ENCODE measurements around the gene PRF1.
"Not testable (repeated sequence)": the region's sequence is repeated elsewhere in the genome, so short reads cannot be mapped to it uniquely, and the experiment has no call there.

PRF1 gene

GRCh38 chr10:70617798-70618568 is 15.4 kb upstream of the PRF1 start:
- no peak for DNase-seq (ENCODE audit: low read depth)

DNA sequence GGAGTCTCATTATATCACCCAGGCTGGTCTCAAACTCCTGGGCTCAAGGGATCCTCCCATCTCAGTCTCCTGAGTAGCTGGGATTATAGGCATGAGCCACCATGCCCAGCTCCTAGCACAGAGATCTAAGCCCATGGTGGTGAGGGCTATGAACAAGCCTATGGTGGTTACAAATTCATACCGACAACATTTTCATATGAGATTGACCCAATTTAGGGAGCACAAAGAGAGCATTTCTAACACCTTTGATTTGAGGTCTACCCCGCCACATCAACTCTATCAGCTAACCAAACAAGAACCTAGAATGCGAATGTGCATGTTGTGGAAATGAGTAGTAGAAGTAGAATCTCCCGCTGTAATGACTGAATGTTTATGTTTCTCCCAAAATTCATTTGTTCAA is 14.2 kb upstream of the PRF1 start:
- no peak for DNase-seq (ENCODE audit: low read depth)

- DNase-seq (ENCODE audit: low read depth), result no peak
Measured at GRCh38 chr10:70615784-70616522, 13.4 kb upstream of the PRF1 start.

- no peak for DNase-seq (ENCODE audit: low read depth)
Measured at GRCh38 chr10:70615211-70615610, 12.7 kb upstream of the PRF1 start.

DNA sequence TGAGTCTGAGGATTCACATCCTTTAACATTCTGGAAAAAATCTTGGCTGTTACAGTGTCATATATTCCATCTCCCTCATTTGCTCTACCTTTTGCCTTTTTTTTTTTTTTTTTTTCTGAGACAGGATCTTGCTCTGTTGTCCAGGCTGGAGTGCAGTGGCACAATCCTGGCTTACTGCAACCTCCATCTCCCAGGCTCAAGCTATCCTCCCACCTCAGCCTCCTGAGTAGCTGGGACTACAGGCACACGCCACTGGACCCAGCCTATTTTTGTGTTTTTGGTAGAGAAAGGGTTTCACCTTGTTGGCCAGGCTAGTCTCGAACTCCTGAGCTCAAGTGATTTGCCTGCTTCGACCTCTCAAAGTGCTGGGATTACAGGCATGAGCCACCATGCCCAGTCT is 11.8 kb upstream of the PRF1 start:
- not testable (repeated sequence) for DNase-seq (ENCODE audit: low read depth)

DNA sequence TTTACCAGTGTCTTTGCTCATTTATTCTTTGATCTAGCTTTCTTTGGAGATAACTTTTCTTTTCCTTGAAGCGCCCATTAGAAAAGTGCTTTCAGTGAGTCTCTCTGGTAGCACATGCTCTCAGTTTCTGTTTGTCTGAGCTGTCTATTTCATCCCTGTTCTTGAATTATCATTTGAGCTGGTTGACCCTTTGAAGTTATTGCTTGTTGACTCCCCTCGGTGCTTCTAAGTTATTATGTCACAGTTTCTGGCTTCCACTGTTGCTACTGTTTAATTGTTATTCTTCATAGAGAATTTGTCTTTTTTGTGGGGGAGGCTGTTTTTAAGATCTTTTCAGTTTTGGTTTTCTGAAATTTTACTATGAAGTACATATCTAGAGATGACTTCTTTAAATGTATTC is 11.4 kb upstream of the PRF1 start:
- DNase-seq (ENCODE audit: low read depth), result no peak

- DNase-seq (ENCODE audit: low read depth), result no peak
Measured at GRCh38 chr10:70607936-70608335, 5.4 kb upstream of the PRF1 start.

- no peak for DNase-seq (ENCODE audit: low read depth)
Measured at GRCh38 chr10:70605161-70605560, 2.6 kb upstream of the PRF1 start.

DNA sequence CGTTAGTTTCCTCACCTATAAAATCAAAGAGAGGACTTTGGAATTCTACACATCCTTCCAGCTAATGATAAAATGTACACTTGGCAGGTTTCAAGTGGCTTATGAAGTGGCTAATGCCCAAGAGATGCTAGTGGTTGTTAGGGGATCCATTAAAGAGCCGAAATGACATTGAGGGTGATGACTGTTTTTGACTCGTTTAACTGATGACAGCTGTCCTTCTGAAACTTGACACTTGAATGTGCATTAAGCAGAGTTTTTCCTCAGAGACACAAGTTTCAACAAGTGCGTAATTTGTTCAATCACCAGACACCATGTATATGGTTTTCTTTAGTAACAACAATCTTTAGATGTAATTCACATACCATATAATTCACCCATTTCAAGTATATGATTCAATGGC is 1.6 kb upstream of the PRF1 start:
- DNase-seq (ENCODE audit: low read depth), result no peak

GRCh38 chr10:70603449-70603801 is 884 bp upstream of the PRF1 start:
- no peak for DNase-seq (ENCODE audit: low read depth)

DNA sequence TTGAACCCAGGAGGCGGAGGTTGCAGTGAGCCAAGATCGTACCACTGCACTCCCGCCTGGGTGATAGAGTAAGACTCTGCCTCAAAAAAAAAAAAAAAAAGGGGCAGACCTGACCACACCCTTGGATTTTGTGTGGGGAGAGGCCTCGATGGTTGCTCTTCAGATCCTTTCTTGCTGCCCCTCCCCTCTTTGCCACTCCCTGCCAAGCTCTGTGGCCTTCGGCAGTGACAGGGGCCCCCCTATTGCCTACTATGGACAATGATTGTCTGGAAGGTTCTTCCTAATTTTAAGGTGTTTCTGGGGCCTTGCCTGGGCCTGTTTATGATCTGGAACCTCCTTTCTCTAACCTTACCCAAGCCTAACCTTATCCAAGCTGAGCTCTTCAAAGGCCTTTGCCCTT is 795 bp downstream of the PRF1 start:
- DNase-seq (ENCODE audit: low read depth), result no peak

- no peak for DNase-seq (ENCODE audit: low read depth)
Measured at GRCh38 chr10:70600512-70601395, 1.8 kb downstream of the PRF1 start.

- no peak for DNase-seq (ENCODE audit: low read depth)
Measured at GRCh38 chr10:70599791-70600190, 2.8 kb downstream of the PRF1 start.

- no peak for DNase-seq (ENCODE audit: low read depth)
Measured at GRCh38 chr10:70599319-70599718, 3.2 kb downstream of the PRF1 start.

GRCh38 chr10:70598857-70599295 is 3.7 kb downstream of the PRF1 start:
- DNase-seq (ENCODE audit: low read depth), result no peak

DNA sequence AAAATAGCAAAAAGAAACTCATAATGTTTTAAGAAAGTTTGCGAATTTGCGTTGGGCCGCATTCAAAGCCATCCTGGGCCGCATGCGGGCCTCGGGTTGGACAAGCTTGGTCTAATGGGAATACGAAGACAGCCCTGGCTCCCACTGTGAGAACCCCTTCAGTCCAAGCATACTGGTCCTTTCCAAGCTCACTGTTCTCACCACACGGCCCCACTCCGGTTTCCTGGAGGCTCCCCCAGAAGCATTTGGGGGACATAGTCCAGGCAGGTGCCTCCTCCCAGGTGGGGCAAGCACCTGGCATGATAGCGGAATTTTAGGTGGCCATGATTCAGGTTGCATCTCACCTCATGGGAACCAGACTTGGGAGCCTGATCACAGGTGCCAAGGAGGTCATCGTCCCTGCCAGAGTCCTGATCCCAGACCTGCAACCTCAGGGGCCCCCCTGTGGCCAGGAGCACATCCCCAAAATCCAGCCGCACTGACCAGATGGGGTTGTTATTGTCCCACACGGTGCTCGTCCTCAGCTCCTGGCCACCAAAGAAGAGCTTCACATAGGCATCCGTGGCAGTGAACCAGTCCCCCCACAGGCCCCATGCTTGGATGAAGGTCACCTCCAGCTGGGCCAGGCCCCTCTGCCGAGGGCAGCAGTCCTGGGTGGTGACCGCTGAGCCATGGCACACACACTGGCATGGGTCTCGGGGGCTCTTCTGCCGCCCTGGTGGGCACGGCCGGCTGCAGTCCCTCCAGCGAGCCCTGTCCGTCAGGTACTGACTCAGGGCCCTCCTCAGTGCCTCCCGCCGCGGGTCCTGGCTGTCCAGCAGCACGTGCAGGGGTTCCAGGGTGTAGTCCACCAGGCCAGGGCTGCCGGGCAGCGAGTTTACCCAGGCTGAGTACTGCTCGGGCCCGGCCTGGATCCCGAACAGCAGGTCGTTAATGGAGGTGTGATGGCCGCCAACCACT is 4.4 kb downstream of the PRF1 start:
- no peak for DNase-seq (ENCODE audit: low read depth)

DNA sequence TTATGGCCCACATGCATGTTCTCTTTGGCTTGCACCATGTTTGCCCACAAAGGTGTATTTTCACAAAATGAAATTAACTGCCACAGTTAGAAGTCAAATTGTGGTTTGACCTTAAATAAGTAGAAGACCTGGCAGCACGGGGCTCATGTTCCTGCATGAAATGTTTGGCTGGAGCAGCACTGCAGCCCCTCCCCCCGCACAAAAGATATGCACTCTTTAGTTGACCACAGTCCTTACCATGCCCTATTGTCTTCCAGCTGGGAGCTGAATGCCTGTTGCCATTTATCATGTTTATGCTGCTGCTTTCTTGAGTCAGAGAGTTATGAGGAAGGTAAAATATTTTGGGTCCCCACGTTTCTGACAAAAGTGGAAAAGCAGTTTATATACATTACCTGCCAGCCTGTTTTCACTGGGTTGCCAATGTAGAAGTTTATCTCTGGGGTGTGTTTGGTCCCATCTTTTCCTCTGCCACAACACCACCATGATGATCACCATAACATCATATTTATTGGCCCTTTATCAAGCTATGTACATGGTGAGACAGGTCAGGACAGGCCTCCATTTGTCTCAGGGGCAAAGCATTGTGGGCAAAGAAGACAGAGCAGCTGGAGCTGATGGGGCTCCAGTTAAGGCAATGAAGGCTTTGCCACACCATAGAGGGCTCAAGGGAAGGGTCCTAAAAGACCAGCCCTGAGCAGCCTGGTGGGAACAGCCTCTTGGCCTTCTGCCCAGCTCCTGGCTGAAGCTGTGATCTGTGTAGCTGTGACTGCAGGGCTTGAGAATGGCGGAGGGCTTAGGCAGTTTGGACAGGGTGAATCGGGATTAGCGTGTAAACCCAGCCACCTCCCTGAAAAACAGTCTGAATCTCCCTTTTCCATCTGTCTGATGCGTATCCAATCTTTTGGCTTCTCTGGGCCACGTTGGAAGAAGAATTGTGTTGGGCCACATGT is 5.4 kb downstream of the PRF1 start:
- no peak for DNase-seq (ENCODE audit: low read depth)

DNA sequence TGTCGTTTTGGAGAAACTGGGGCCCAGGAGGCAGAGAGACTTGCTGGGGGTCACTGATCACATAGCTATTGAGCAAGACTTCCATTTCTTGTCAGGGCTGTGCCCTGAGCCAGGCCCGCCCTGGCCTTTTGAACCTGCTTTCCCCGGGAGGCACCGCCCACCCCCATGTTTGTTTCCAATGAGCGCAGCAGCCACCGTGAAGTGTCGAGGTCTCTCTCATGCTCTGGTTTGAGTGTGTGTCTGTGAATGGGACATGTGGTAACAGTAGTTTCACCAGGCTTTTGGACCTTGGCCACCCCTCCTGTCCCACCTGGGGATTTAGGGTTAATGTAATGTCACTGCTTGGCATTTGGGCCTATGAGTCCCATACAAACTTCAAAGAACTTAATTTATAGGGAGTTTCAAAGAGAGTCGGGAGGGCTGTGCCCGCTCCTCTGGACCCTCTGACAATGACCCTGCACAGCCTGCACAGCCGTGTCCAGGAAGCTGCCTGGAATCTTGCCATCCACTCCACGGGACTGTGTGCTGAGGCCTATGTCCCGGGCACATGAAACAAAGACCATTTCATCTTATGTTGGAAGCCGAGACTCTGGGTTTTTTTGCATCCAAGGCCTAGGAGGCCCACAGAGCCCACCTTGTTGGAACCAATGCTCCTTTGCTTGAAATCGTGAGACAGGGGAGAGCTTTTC is 6.3 kb downstream of the PRF1 start:
- DNase-seq (ENCODE audit: low read depth), result no peak

GRCh38 chr10:70595566-70596016 is 7.0 kb downstream of the PRF1 start:
- DNase-seq (ENCODE audit: low read depth), result no peak

- DNase-seq (ENCODE audit: low read depth), result no peak
Measured at GRCh38 chr10:70594161-70594560, 8.4 kb downstream of the PRF1 start.
